ENCODE data around the gene NIFK.
A peak's percentile ranks its signal among the peaks of the same experiment; 100 is the strongest.
"Not testable (repeated sequence)": the region's sequence is repeated elsewhere in the genome, so short reads cannot be mapped to it uniquely, and the experiment has no call there.

Gene NIFK

DNA sequence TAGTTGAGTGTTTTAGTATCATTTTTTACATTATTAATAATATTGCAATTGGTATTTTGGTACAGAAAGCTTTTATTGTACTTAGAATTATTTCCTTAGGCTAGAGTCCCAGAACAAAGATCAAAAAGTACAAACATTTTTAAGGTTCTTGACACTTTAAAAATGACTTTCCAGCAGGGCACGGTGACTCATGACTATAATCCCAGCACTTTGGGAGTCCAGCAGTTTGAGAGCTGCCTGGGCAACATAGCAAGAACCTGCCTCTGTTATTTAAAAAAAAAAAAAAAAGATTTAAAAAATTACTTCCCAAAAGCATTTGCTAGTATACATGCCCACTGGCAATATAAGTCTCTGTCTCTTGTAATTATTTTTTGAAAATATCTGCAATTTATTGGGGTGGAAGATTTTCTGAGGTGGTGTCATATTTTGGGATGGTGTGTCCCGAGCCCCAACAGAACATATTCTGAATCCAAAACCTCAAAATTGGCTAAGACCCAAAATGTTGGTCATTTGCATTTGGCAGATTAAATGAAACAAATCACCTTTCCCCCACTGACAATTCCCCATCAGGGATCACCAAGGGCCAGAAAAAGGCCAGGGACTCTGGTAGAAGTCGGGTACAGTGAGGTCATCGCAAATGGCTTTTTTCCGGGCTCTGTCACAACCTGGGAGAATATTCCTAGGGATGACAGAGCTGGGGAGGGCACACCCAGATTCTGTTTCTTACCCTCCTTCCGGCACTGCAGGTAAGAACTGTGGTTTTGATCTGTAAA, 42.1 kb downstream of the NIFK start:
- peak; percentile 7 for DNase-seq (ENCODE audit: low spot score)

DNA sequence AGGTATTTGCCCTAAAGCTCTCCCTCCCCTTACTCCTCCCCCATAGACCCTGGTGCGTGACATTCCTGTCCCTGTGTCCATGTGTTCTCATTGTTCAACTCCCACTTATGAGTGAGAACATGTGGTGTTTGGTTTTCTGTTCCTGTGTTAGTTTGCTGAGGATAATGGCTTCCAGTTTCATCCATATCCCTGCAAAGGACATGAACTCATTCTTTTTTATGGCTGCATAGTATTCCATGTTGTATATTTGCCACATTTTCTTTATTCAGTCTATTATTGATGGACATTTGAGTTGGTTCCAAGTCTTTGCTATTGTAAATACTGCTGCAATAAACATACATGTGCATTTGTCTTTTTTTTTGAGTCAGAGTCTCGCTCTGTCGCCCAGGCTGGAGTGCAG, 46.1 kb downstream of the NIFK start:
- not testable (repeated sequence) for DNase-seq (ENCODE audit: low spot score)

DNA sequence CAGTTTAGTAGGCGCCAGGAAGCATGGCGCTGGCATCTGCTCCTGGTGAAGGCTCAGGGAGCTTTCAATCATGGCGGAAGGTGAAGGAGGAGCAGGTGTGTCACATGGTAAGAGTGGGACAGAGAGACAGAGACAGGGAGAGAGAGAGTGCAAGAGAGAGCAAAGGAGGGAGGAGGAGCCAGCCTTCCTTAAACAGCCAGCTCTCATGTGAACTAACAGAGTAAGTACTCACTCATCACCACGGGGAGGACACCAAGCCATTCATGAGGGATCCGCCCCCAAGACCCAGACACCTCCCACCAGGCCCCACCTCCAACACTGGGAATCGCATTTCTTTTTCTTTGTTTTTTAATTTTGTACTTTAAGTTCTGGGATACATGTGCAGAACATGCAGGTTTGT, 46.6 kb downstream of the NIFK start:
- DNase-seq (ENCODE audit: low spot score), result no peak

DNA sequence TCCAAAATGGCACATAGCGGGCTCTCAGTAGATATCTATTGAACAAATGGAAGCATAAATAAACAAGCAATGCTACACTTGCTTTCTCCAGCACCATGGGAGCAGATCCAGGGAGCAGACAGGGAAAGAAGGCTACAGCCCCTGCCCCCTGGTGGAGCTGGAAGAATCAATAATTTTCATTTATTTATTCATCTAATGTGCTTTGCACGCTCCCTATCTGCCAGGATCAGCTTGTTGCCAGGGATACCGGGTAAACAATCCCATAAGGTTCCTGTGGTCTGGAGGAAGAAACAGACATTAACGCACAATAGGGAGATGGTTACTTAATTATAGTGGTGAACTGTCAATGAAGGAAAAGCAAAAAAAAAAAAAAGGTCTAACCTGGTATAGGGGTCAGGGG, 47.3 kb downstream of the NIFK start:
- no peak for DNase-seq (ENCODE audit: low spot score)

DNA sequence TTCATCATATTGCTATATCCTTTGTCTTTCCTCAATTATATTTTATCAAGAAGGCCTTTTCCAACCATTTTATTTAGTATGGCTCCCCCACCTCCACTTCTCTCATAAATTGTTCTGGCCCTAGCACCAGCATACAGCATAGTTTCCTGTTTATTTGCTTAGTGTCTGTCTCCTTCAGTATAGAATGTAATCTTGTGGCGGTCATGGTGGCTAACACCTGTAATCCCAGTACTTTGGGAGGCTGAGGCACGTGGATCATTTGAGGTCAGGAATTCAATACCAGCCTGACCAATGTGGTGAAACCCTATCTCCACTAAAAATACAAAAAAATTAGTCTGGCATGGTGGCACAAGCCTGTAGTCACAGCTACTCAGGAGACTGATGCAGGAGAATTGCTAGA, 47.9 kb downstream of the NIFK start:
- DNase-seq (ENCODE audit: low spot score), result no peak

DNA sequence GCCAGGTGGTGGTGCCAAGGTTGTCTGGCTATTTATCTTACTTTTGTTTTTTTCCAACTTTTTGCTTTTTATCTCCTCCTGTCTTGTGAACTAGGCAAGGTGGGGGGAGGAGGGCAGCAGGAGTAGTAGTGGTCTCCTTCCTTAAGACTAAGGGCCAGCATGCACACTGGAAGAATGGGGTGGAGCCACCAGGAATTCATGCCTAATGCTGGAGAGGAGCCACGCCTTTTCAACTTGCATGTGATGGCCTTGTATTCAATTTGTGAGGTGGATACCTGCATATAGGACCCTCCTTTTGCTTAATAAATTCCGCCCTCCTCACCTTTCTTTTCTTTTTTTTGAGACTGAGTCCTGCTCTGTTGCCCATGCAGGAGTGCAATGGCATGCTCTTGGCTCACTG, 49.8 kb downstream of the NIFK start:
- DNase-seq (ENCODE audit: low spot score), result no peak

DNA sequence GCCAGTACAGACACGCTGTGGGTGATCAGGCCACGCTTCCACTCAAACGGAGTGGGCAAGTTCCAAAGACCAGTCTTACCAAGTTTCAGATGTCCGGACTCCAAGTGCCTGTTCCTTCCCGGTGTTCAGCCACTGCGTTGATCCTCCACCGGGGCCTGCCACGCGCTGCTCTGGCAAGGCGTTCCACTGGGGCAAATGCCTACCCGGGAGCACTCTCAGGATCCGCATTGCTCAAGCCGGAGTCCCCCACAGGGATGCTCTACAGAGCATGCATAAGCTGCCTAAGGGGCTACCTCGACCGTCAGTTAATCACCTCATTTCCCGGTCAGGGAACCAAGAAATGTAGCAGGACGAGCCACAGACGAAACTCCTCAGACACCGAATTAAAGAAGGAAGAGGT, 50.5 kb downstream of the NIFK start:
- no peak for DNase-seq (ENCODE audit: low spot score)

DNA sequence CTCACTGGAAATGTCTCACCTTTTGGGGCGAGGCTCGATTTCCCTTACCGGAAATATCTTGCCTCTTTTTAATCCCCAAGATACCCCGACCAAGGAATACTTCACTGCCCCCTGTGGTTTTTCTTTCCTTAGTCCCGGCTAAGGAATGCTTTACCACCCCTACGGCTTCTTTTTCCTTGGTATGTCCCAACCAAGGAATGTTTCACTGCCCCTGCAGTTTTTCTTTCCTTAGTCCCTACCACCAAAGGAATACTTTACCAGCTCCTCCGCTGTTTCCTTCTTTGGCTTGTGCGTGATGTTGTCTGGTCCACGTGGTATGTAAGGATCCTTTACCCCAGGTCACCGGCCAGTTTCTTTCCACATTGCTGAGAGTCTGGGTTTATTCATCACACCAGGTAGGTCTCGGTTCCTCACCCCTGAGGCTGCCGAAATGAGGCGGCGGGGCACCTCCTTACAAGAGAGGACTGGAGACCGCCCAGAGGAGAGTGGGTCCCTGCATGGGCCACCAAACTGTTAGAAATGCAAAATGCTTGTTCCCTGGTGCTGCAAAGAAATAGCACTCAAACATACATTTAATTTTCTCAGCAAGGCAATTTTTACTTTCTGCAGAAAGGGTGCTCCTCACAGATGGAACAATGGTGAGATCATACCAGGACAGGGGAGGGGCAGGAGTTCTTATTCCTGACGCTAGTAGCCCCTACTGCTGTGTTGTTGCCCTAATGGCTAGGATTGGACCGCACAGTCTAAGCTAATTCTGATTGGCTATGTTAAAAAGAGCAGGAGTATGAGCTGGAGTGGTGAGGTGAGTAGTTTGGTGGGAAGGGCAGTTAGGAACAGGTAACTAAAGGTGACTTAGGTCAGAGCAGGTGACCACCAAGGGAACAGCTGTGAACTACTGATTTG, 54.0 kb downstream of the NIFK start:
- DNase-seq (ENCODE audit: low spot score), result no peak

DNA sequence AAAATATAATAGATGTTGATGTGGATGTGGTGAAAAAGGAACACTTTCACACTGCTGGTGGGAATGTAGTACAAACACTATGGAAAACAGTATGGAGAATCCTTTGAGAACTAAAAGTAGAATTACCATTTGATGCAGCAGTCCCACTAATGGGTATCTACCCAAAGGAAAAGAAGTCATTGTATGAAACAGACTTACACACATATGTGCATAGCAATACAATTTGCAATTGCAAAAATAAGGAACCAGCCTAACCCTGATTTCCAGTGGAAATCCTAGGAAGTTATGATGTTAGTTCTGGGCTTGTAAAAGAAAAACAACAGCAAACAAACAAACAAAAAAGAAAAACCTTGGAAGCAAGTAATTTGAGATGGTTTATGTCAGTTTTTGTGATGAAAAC, 58.8 kb downstream of the NIFK start:
- DNase-seq (ENCODE audit: low spot score), result no peak

Measured in pons (tissue), 1 donor.